Measurements from ENCODE around the gene ASXL2.
A peak's percentile ranks its signal among the peaks of the same experiment; 100 is the strongest.

Gene ASXL2

DNA sequence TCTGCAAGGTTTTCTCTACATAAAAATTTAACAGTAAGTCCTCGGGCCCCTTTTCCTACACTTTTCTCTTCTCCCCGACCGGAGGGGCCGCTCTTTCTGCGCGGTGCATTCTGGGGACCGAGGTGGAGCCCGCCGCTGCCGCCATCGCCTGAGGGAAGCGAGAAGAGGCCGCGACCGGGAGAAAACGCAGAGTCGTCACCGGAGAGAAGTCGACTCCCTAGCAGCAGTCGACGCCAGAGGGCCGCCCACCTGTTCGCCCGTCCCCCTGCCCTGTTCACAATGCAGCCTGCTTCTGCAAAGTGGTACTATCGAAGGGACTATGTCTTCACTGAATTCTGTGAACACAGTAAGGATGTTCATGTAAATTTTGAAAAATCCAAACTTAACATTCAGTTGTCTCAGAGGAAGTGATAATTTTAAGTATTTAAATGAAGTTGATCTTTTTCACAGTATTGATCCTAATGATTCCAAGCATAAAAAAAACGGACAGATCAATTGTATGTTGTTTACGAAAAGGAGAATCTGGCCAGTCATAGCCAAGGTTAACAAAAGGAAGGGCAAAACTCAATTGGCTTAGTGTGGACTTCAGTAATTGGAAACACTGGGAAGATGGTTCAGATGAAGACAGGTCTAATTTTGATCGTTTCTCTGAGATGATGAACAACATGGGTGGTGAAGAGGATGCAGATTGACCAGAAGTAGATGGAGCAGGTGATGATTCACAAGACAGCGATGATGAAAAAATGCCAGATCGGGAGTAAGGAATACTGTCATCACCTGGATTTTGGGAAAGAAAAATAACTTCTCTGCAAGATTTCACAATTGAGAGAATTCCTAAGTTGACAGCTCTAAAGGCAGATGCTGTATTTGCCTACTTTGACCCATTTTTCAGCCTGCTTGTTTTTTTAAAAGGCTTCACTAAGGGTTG, 55.8 kb downstream of the ASXL2 start:
- TF ChIP-seq, protein P1, sequence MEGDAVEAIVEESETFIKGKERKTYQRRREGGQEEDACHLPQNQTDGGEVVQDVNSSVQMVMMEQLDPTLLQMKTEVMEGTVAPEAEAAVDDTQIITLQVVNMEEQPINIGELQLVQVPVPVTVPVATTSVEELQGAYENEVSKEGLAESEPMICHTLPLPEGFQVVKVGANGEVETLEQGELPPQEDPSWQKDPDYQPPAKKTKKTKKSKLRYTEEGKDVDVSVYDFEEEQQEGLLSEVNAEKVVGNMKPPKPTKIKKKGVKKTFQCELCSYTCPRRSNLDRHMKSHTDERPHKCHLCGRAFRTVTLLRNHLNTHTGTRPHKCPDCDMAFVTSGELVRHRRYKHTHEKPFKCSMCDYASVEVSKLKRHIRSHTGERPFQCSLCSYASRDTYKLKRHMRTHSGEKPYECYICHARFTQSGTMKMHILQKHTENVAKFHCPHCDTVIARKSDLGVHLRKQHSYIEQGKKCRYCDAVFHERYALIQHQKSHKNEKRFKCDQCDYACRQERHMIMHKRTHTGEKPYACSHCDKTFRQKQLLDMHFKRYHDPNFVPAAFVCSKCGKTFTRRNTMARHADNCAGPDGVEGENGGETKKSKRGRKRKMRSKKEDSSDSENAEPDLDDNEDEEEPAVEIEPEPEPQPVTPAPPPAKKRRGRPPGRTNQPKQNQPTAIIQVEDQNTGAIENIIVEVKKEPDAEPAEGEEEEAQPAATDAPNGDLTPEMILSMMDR (IDR thresholded peaks at IDR 0.05; ENCODE audit: low read depth, low read length): peak; percentile 34
- H3K27me3 ChIP-seq: no peaks in the 10 kb centered on the region
- peak overlapping the region; percentile 57 for H3K4me3 ChIP-seq (ENCODE audit: low read depth, low read length)
- peak; percentile 83 for DNase-seq
- H3K9me3 ChIP-seq: no peaks in the 10 kb centered on the region
- peaks cover 7% of the 10 kb centered on the region for H3K4me1 ChIP-seq
- H3K36me3 ChIP-seq: no peaks in the 10 kb centered on the region

DNA sequence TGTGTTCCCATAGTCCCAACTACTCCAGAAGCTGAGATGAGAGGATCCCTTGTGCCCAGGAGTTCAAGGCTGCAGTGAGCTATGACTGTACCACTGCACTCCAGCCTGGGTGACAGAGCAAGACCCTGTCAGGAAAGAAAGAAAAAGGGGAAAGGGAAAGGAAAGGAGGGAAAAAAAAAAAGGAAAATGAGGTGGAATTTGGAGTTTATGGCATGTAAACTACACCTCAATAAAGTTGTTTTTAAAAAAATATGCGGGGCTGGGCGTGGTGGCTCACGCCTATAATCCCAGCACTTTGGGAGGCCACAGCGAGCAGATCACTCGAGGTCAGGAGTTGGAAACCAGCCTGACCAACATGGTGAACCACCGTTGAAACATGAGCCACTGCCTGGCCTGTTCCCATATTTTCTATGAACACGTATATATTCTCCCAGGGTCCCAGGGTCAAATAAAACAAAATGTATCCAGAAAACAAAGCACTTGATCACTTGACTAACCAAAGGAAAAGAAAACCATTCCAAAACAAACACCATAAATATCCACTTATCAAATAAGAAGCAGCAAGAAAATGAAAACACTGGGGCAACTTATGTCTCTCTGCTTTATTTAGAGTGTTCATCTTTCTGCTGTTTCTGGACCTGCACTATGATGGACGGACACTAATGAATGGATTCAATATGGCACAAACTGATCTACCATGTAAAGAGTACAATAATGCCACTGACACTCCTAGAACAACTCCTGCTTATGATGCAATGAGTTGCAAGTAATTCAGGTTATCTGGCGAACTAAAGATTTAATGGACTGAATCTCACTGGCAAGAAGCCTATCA, 56.8 kb downstream of the ASXL2 start:
- no peaks in the 10 kb centered on the region for H3K36me3 ChIP-seq
- no peak for DNase-seq
- H3K4me1 ChIP-seq: peaks cover 7% of the 10 kb centered on the region
- no peaks in the 10 kb centered on the region for H3K9me3 ChIP-seq
- H3K27me3 ChIP-seq: no peaks in the 10 kb centered on the region
- TF ChIP-seq, protein P1 (IDR thresholded peaks at IDR 0.05; ENCODE audit: low read depth, low read length): no peak
- peak overlapping the region; percentile 57 for H3K4me3 ChIP-seq (ENCODE audit: low read depth, low read length)

- TF ChIP-seq, protein P1 (IDR thresholded peaks at IDR 0.05; ENCODE audit: low read depth, low read length): no peak
- peaks cover 10% of the 10 kb centered on the region for H3K4me1 ChIP-seq
- H3K4me3 ChIP-seq (ENCODE audit: low read depth, low read length): no peak overlapping the region
- no peaks in the 10 kb centered on the region for H3K36me3 ChIP-seq
- no peaks in the 10 kb centered on the region for H3K9me3 ChIP-seq
- H3K27me3 ChIP-seq: no peaks in the 10 kb centered on the region
- no peak for DNase-seq
These were observed 58.7 kb downstream of the ASXL2 start for GRCh38 chr2:25819597-25820039.

DNA sequence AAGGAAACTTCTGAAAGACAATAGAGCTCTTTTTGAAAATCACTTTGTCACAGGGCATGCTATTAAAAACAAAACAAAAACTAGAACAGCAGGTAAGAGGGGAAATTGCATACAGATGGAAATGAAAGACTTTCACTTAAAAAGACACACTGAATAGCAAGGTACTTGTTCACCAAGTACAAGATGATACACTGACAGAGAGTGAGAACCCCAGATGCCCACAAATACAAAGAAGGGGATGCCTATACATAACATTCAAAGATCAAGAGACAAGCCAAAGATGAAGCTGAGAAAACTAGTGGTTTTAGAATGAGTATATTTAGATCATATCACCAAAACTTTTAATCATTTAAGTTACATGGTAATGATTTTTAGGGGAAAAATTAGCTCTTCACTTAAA, 60.7 kb downstream of the ASXL2 start:
- no peaks in the 10 kb centered on the region for H3K9me3 ChIP-seq
- H3K4me3 ChIP-seq (ENCODE audit: low read depth, low read length): no peak overlapping the region
- H3K4me1 ChIP-seq: peaks cover 11% of the 10 kb centered on the region
- TF ChIP-seq, protein P1 (IDR thresholded peaks at IDR 0.05; ENCODE audit: low read depth, low read length): no peak
- no peaks in the 10 kb centered on the region for H3K27me3 ChIP-seq
- H3K36me3 ChIP-seq: no peaks in the 10 kb centered on the region
- DNase-seq: no peak

DNA sequence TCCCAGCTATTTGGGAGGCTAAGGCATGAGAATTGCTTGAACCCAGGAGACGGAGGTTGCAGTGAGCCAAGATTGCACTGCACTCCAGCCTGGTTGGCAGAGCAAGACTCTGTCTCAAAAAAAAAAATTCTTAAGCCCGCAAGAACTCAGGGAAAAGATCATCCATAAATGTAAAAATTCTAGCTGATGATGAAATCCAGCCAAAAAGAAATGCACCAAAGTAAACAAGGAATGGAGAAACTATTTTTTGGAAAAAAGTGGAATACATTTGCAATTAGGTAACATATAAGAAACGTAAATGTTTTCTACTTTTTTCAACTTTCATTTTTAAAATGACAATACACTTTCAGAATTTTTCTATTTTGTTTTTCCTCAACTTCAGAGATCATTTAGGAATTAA, 61.3 kb downstream of the ASXL2 start:
- TF ChIP-seq, protein P1 (IDR thresholded peaks at IDR 0.05; ENCODE audit: low read depth, low read length): no peak
- Histone ChIP-seq H3K4me1 (peaks cover 8% of the 10 kb centered on the region), H3K27me3 (no peaks in the 10 kb centered on the region), H3K36me3 (no peaks in the 10 kb centered on the region), H3K4me3 (ENCODE audit: low read depth, low read length) (no peak overlapping the region), H3K9me3 (no peaks in the 10 kb centered on the region)
- DNase-seq: no peak

Data from BE2C (cell line).